ENCODE measurements around the gene CAMKMT. TPM values are rescaled to one million over a fixed set of nuclear protein-coding genes. Genes with fewer than 3 reads are reported as not detected.

The CAMKMT gene
- total and polyA plus RNA-seq, 8 donors: 1.4 to 27.4 (median 6.2) TPM

- H3K9me3 ChIP-seq: peaks cover 0 to 19% (median 10%) of the 10 kb centered on the region in 4 donors
- no peak overlapping the region for H3K27ac ChIP-seq
- no peaks in the 10 kb centered on the region for H3K36me3 ChIP-seq
- no peaks in the 10 kb centered on the region for H3K4me1 ChIP-seq
- 94 to 96% (median 95%) methylated on average over 3 of the region's 3 CpGs for WGBS, 5 donors
- TF ChIP-seq POLR2A (IDR thresholded peaks at IDR 0.05) (no peak), POLR2AphosphoS5 (IDR thresholded peaks at IDR 0.05) (no peak), EP300 (IDR thresholded peaks at IDR 0.05) (no peak), CTCF (IDR thresholded peaks at IDR 0.05) (no peak)
- no peak for DNase-seq
- no peaks in the 10 kb centered on the region for H3K27me3 ChIP-seq
- no peak overlapping the region for H3K4me3 ChIP-seq
- intact Hi-C loops (cut with DNase I; ENCODE audit: low total_unique reads): no loop called here
Measured at GRCh38 chr2:44736270-44736942, 374.7 kb downstream of the CAMKMT start.

- Histone ChIP-seq H3K4me1 (peaks cover 0 to 8% (median 2%) of the 10 kb centered on the region in 4 donors), H3K4me3 (no peak overlapping the region), H3K9me3 (peaks cover 0 to 18% (median 7%) of the 10 kb centered on the region in 4 donors), H3K27ac (no peak overlapping the region), H3K36me3 (no peaks in the 10 kb centered on the region), H3K27me3 (no peaks in the 10 kb centered on the region)
- DNase-seq: peak in 1 of 2 donors; percentile 54
- intact Hi-C loops (cut with DNase I; ENCODE audit: low total_unique reads): no loop called here
- WGBS, 5 donors: 18 to 46% (median 38%) methylated on average over 1 of the region's 1 CpG
- TF ChIP-seq POLR2A (IDR thresholded peaks at IDR 0.05) (no peak), POLR2AphosphoS5 (IDR thresholded peaks at IDR 0.05) (peak in 2 of 3 donors; percentile 26 to 29), EP300 (IDR thresholded peaks at IDR 0.05) (no peak)
Measured at GRCh38 chr2:44740678-44741077, 378.9 kb downstream of the CAMKMT start.

- no peaks in the 10 kb centered on the region for H3K36me3 ChIP-seq
- TF ChIP-seq POLR2A (IDR thresholded peaks at IDR 0.05): no peak
- no peak for TF ChIP-seq POLR2AphosphoS5 (IDR thresholded peaks at IDR 0.05)
- TF ChIP-seq CTCF (IDR thresholded peaks at IDR 0.05): no peak
- no peak for TF ChIP-seq EP300 (IDR thresholded peaks at IDR 0.05)
- intact Hi-C loops (cut with DNase I; ENCODE audit: low total_unique reads): no loop called here
- peaks cover 0 to 12% (median 2%) of the 10 kb centered on the region in 4 donors for H3K4me1 ChIP-seq
- peaks cover 0 to 9% (median 3%) of the 10 kb centered on the region in 4 donors for H3K9me3 ChIP-seq
- no peaks in the 10 kb centered on the region for H3K27me3 ChIP-seq
- peak overlapping the region in 1 of 5 donors; percentile 28 for H3K27ac ChIP-seq
- 88 to 91% (median 89%) methylated on average over 1 of the region's 1 CpG for WGBS, 5 donors
- DNase-seq: no peak
- H3K4me3 ChIP-seq: no peak overlapping the region
Measured at GRCh38 chr2:44741507-44741906, 379.8 kb downstream of the CAMKMT start.

- Histone ChIP-seq H3K36me3 (no peaks in the 10 kb centered on the region), H3K9me3 (peaks cover 0 to 4% (median under 1%) of the 10 kb centered on the region in 4 donors), H3K4me3 (no peak overlapping the region), H3K27me3 (no peaks in the 10 kb centered on the region), H3K4me1 (peaks cover 0 to 12% (median 2%) of the 10 kb centered on the region in 4 donors), H3K27ac (no peak overlapping the region)
- WGBS, 5 donors: 96 to 99% (median 98%) methylated on average over 3 of the region's 3 CpGs
- no peak for TF ChIP-seq POLR2A (IDR thresholded peaks at IDR 0.05)
- TF ChIP-seq CTCF (IDR thresholded peaks at IDR 0.05): no peak
- no peak for TF ChIP-seq POLR2AphosphoS5 (IDR thresholded peaks at IDR 0.05)
- TF ChIP-seq EP300 (IDR thresholded peaks at IDR 0.05): no peak
- DNase-seq: peak in 1 of 2 donors; percentile 8
- intact Hi-C loops (cut with DNase I; ENCODE audit: low total_unique reads): no loop called here
Measured at GRCh38 chr2:44742057-44742456, 380.3 kb downstream of the CAMKMT start.

GRCh38 chr2:44743473-44743872 is 381.7 kb downstream of the CAMKMT start:
- no peak for TF ChIP-seq POLR2AphosphoS5 (IDR thresholded peaks at IDR 0.05)
- no peak for TF ChIP-seq CTCF (IDR thresholded peaks at IDR 0.05)
- TF ChIP-seq EP300 (IDR thresholded peaks at IDR 0.05): no peak
- TF ChIP-seq POLR2A (IDR thresholded peaks at IDR 0.05): no peak
- H3K4me3 ChIP-seq: no peak overlapping the region
- H3K36me3 ChIP-seq: no peaks in the 10 kb centered on the region
- no peaks in the 10 kb centered on the region for H3K27me3 ChIP-seq
- no peak overlapping the region for H3K27ac ChIP-seq
- H3K4me1 ChIP-seq: peaks cover 0 to 12% (median 2%) of the 10 kb centered on the region in 4 donors
- 90 to 96% (median 95%) methylated on average over 3 of the region's 3 CpGs for WGBS, 5 donors
- H3K9me3 ChIP-seq: no peaks in the 10 kb centered on the region
- intact Hi-C loops (cut with DNase I; ENCODE audit: low total_unique reads): no loop called here
- DNase-seq: no peak
